DOHH2 (cell line): ENCODE measurements around the gene C1QTNF12.

ENCODE experiments used
- H3F3A ChIP-seq: fragments of 200-600 bp; sonication (generic), shearing (Covaris generic); 2 replicates; pipeline ENCODE4 v1.6.0; 2016; ENCODE audit warnings: antibody characterized with exemption, mild to moderate bottlenecking; ENCODE audit not compliant: control insufficient read depth, insufficient read depth
- H3K27ac ChIP-seq: fragments of 200-600 bp; sonication (generic); 2 replicates; pipeline ENCODE4 v1.5.1; 2014; ENCODE audit warnings: low read depth, mild to moderate bottlenecking, low read length, moderate library complexity
- H3K27me3 ChIP-seq: fragments of 200-600 bp; sonication (generic); 2 replicates; pipeline ENCODE4 v1.6.1; 2014; ENCODE audit warnings: mild to moderate bottlenecking, low read length, mixed read lengths; ENCODE audit not compliant: control insufficient read depth
- H3K36me3 ChIP-seq: fragments of 200-600 bp; sonication (generic); 2 replicates; pipeline ENCODE4 v1.6.1; 2014; ENCODE audit warnings: mild to moderate bottlenecking, low read length, moderate library complexity, mixed read lengths; ENCODE audit not compliant: control insufficient read depth
- H3K4me1 ChIP-seq: fragments of 200-600 bp; sonication (generic); 2 replicates; pipeline ENCODE4 v1.6.1; 2014; ENCODE audit warnings: mild to moderate bottlenecking, low read length, mixed read lengths; ENCODE audit not compliant: control insufficient read depth
- H3K4me2 ChIP-seq: fragments of 200-600 bp; sonication (generic); 2 replicates; pipeline ENCODE4 v1.6.0; 2014; ENCODE audit warnings: mild to moderate bottlenecking, low read length, moderate library complexity
- H3K4me3 ChIP-seq: fragments of 200-600 bp; sonication (generic); 2 replicates; pipeline ENCODE4 v1.5.1; 2014; ENCODE audit warnings: mild to moderate bottlenecking, low read length, mixed read lengths
- H3K79me2 ChIP-seq: fragments of 200-600 bp; sonication (generic); 2 replicates; pipeline ENCODE4 v1.6.1; 2014; ENCODE audit warnings: mild to moderate bottlenecking, low read length, mixed read lengths; ENCODE audit not compliant: control insufficient read depth
- H3K9me2 ChIP-seq: fragments of 200-600 bp; sonication (generic); replicated peaks from 2 replicates; pipeline ENCODE4 v1.6.1; 2014; ENCODE audit warnings: mild to moderate bottlenecking, low read length, mixed read lengths; ENCODE audit not compliant: control insufficient read depth
- H3K9me3 ChIP-seq: fragments of 200-600 bp; sonication (generic); 2 replicates; pipeline ENCODE4 v1.6.1; 2014; ENCODE audit warnings: antibody characterized with exemption, low read length, mixed read lengths; ENCODE audit not compliant: control insufficient read depth, insufficient read depth
- H4K20me1 ChIP-seq: fragments of 200-600 bp; sonication (generic); 2 replicates; pipeline ENCODE4 v1.6.0; 2014; ENCODE audit warnings: low read depth, mild to moderate bottlenecking, antibody characterized with exemption, low read length, moderate library complexity; ENCODE audit not compliant: control insufficient read depth, insufficient read depth
- CTCF ChIP-seq: fragments of 200-600 bp; sonication (generic); IDR thresholded peaks from one replicate; pipeline ENCODE4 v1.5.1; 2014; ENCODE audit warnings: antibody characterized with exemption, mild to moderate bottlenecking, low read depth, low read length; ENCODE audit not compliant: poor library complexity, severe bottlenecking
- EZH2phosphoT487 ChIP-seq: fragments of 200-600 bp; sonication (generic); IDR thresholded peaks from 2 replicates; pipeline ENCODE4 v1.6.1; 2017; ENCODE audit warnings: borderline replicate concordance, mild to moderate bottlenecking, antibody characterized with exemption, low read length, moderate library complexity, mixed read lengths

The C1QTNF12 gene

GRCh38 chr1:1226566-1227362, 19.8 kb downstream of the C1QTNF12 start:
- Histone ChIP-seq H3K27me3 (no peaks in the 10 kb centered on the region), H3F3A (no peaks in the 10 kb centered on the region), H3K9me3 (no peaks in the 10 kb centered on the region), H3K79me2 (peaks cover 75% of the 10 kb centered on the region), H4K20me1 (no peaks in the 10 kb centered on the region; the same call in 1 of the 2 replicates), H3K4me1 (peaks cover 11% of the 10 kb centered on the region), H3K9me2 (no peaks in the 10 kb centered on the region), H3K36me3 (peaks cover 81% of the 10 kb centered on the region), H3K4me2 (no peak overlapping the region), H3K27ac (no peak overlapping the region), H3K4me3 (no peak overlapping the region)
- no peak for TF ChIP-seq EZH2phosphoT487

DNA sequence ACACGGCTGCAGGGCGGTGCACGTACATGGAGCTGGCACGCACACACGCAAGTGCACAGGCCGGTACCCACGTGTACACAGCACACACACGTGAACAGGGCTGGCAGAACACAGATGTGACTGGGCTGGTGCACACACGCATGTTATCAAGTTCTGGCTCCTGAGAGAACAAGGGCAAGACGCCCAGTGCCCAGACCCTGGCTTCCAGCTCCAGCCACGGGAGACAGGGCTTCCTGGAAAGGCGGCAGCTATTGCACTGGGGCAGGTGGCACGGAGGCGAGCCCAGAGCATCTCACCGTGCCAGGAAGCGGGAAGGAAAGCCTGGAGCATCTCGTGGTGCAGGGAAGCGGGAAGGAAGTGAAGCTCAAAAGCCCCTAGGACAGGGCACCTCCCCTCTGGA, 20.6 kb downstream of the C1QTNF12 start:
- no peaks in the 10 kb centered on the region for H3K9me3 ChIP-seq
- H3K4me3 ChIP-seq, result no peak overlapping the region
- peaks cover 79% of the 10 kb centered on the region for H3K36me3 ChIP-seq
- H3K27me3 ChIP-seq, result no peaks in the 10 kb centered on the region
- H3K27ac ChIP-seq, result no peak overlapping the region
- no peaks in the 10 kb centered on the region for H3F3A ChIP-seq
- H3K79me2 ChIP-seq, result peaks cover 66% of the 10 kb centered on the region
- H3K4me2 ChIP-seq, result no peak overlapping the region
- no peaks in the 10 kb centered on the region; the same call in 1 of the 2 replicates for H4K20me1 ChIP-seq
- TF ChIP-seq EZH2phosphoT487, result no peak
- no peak for TF ChIP-seq CTCF
- H3K4me1 ChIP-seq, result peaks cover 11% of the 10 kb centered on the region
- no peaks in the 10 kb centered on the region for H3K9me2 ChIP-seq

DNA sequence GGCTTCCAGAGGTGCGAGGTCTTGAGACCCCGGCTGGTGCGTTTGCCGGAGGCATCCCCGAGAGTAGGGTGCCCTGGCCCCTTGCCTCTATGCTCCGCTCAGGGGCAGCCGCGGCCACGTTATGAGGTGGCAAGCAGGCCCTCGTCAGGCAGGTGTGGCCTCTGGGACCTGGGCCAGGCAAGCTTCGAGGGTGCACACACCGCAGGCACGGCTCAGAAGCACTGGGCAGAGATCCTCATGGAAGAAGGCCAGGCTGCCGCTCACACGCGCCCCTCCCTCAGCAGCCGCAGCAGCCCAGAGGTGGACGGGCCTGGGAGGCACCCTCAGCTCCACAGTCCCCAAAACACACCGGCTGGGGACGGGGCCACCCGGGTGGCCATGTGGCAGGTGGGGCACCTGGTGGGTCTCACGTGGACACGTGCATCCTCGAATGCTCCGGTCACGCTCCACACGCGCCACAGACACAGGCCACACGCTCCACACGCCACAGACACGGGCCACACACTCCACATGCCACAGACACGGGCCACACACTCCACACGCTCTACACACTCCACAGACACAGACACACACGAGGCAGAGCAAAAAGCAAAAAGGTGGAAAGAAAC, 21.2 kb downstream of the C1QTNF12 start:
- Histone ChIP-seq H3K4me1 (peaks cover 7% of the 10 kb centered on the region), H4K20me1 (no peaks in the 10 kb centered on the region; the same call in 1 of the 2 replicates), H3K79me2 (peaks cover 60% of the 10 kb centered on the region), H3K27me3 (no peaks in the 10 kb centered on the region), H3F3A (no peaks in the 10 kb centered on the region), H3K27ac (no peak overlapping the region), H3K4me2 (no peak overlapping the region), H3K36me3 (peaks cover 84% of the 10 kb centered on the region), H3K4me3 (no peak overlapping the region), H3K9me2 (no peaks in the 10 kb centered on the region), H3K9me3 (no peaks in the 10 kb centered on the region)
- TF ChIP-seq CTCF (no peak), EZH2phosphoT487 (no peak)

GRCh38 chr1:1223891-1224290, 22.6 kb downstream of the C1QTNF12 start:
- Histone ChIP-seq H3K36me3 (peaks cover 77% of the 10 kb centered on the region), H3K79me2 (peaks cover 46% of the 10 kb centered on the region), H3K4me2 (no peak overlapping the region), H3K27me3 (no peaks in the 10 kb centered on the region), H4K20me1 (no peaks in the 10 kb centered on the region), H3K9me2 (no peaks in the 10 kb centered on the region), H3K4me1 (no peaks in the 10 kb centered on the region), H3K9me3 (no peaks in the 10 kb centered on the region), H3K27ac (no peak overlapping the region), H3K4me3 (no peak overlapping the region), H3F3A (no peaks in the 10 kb centered on the region)
- TF ChIP-seq CTCF (no peak), EZH2phosphoT487 (no peak)
